HG03025 (cell line): Measurements from ENCODE around the gene CFAP20DC.

Experiments
- ATAC-seq: cut with Tn5 transposase; IDR thresholded peaks from one replicate; pipeline ENCODE4 v1.9.1; 2021; ENCODE audit warnings: mild to moderate bottlenecking, moderate library complexity; ENCODE audit not compliant: unreplicated experiment, low FRiP score

CFAP20DC gene

DNA sequence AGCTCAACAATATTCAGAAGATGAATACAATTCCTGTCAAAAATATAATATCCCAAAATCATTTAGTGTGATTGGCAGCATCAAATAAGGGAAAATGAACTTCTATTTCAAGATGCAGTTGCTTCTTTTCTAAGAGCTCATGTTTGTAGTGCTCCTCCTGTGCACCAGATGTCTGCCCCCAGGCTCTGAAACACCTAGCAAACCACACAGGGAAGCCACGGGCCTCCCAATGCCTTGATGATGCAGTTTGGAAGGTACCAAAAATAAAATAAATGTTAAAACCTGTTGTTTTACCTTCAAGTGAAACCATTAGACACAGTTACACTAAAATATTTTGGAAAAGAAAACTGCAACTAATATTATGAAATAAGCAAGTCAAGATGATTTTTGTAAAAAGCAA is 22.2 kb downstream of the CFAP20DC start:
- no peak for ATAC-seq

DNA sequence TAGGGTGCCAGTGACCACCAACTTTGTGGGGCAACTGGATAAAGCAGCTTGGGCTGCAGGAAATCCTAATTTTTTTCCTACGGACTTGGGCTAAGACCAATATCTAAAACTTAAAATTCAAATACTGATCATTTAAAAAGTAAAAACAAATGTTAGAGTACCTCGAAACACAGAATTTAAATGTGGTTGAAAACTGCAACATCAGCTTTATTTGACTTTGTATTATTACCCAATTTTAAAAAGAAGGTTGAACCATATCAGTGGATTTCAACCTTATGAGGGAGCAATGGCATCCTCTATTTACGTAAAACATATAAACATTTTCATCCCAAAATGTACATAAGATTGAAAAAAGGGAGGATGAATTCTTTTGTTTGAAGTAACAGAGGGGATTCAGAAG is 26.2 kb downstream of the CFAP20DC start:
- no peak for ATAC-seq

DNA sequence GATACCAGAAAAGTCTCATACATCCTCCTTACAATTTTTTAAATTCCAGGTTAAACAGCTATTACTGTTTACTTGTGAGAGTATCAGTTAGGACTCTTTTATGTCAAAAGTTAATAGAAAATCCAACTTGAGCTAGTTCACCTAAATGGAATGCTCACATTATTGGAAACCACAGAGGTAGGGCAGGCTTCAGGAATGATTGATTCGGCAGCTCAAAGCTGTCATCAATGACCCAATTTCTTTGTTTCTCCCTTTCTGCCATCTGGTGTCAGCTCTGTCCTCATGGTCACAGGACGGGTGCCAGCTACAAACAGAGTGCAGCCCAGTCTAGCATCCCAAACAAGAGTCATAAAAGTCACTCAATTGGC is 32.2 kb downstream of the CFAP20DC start:
- ATAC-seq = no peak

DNA sequence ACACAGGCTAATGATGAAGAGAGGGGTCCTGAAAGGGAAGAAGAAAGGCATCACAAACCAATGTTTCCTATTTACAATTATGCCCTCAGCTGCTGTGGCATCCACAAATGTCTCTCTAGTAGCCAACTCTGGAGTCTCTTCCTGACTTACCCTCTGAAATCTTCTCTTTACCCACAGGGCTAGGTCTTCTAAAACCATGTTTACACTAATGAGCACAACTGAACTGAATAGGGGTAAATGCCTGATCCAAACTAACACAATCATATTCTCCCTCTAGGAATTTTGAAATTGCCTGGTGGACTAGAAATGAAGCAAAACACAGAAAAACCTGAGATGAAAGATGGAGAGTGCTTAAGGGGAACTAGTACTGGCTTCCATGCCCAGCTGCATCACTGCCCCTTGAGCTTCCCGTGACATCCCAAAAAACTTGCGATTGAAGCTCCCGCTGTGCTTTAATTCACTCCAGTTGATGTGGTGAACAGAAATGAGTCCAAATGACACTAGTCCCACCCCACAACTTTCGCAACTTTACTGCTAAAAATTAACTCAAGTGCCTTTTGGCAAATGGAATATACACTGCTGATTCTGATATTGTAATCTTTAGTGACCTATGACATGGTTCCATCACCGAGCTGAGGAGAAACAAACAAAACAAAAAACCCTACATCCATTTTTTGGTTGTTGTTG is 32.8 kb downstream of the CFAP20DC start:
- no peak for ATAC-seq

DNA sequence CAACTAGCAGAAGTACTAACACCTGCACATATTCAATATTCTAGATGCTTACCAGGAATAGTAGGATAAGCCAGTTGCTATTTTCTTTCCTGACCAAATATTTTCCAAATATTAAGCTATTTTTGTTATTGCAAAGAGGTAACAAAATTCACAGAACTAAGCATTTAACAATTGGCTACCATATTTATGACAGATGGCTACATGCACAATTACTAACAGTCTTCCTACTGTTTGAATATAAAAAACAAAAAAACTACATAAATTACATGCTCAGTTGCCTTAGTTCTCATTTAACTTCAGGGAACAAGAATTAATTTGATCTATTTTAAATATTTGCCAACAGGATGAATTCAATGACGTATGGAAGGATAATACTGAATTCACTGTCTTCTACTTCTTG is 36.2 kb downstream of the CFAP20DC start:
- no peak for ATAC-seq

DNA sequence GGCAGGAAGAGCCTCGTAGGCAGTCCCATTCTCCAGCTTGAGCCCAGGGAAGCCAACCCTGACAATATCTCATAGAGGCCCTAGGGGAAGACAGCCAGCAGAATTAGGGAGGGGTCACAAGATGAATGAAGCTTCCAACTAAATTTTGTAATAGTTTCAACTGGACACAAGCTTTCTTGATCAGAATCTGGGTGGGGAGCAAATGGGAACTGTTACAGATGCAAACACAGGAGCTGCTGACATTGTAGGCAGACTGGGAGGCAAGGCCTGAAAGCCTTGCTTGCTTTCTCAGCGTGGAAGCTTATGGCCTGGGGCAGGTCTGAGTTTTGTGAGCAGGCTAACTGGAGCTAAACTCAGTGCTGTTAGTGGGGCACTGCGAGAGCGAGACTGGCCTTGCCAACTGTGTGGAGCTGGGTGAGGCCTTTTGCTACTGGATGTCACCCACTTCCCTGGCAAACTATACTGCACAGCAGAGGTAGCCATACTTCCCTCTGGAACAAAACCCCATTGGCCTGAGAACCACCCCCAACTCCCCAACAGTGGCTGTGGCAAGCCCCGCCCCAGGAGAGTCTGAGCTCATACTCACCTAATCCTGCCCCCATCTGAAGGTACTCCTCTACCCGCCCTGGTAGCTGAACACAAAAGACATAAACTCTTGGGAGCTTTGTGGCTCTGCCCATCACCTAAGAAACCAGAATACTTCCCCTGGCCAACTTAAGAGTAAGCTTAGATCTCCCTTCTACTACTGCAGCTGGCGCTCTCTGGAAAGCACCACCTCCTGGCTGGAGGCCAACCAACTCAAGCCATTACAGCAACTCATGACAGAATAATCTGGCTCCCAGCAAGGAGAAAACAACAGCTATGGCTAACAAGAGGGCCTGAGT is 42.9 kb downstream of the CFAP20DC start:
- ATAC-seq = no peak

DNA sequence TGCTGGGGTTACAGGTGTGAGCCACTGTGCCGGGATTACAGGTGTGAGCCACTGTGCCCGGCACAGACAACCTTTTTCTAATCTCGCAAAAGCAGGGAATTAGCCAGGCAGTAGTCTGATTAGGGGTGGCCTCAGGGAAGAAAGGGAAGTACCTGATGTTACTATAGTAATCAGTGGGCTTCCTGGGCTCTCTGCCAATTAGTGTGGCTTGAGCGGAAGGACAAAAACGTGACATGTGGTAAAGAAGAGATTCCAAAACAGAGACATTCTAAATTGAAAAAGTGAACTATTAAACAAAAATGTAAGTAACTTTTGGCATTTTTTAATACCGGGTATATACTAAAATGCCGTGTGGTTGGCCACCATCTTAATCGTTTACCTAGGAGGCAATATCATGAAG is 48.1 kb downstream of the CFAP20DC start:
- ATAC-seq = no peak

DNA sequence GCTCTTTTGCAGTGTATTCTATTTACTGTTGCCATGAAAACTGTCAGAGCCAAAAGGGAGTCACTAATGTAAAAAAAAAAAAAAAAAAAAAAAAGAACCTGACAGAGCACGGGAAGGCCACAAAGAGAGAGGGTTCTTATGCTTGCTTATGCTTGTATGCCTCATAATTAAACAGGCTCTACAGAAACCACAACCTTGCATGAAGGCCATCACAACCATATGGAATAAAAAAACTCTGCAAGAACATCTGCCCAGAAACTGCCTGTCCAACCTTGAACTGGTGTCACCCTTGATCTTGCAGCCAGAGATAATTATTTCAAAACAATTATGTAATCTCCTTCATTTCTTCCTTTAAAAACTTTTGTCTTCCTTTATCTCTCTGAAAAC is 50.1 kb downstream of the CFAP20DC start:
- ATAC-seq = no peak

DNA sequence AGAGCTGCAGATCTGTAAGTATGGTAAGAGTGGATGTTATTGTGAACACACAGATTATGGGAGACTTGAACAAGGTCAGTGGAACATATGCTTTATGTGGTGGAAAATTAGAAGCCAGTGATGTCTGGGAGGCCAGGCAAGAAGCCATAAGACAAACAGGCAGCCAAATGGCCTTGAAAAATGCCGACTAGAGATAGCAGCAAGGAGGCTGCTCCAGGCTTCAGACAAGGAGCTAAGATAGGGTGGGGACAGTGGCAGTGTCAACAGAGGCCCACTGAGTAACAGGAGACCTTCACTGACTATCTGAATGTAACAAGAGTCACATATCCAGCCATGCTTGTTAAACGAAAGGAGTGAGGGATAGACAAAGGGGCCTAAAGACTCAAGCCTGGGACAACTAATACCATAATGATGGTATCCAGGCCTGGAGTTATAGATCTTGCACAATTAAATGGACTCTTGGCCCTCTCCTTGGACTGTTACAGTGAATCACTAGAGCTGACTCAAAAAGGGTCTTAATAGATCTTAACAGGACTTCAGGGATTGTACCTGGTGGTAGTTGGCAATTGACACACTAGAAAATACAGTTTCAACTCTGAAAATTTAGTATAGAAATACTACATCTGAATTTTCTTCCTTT is 50.6 kb downstream of the CFAP20DC start:
- ATAC-seq = no peak

DNA sequence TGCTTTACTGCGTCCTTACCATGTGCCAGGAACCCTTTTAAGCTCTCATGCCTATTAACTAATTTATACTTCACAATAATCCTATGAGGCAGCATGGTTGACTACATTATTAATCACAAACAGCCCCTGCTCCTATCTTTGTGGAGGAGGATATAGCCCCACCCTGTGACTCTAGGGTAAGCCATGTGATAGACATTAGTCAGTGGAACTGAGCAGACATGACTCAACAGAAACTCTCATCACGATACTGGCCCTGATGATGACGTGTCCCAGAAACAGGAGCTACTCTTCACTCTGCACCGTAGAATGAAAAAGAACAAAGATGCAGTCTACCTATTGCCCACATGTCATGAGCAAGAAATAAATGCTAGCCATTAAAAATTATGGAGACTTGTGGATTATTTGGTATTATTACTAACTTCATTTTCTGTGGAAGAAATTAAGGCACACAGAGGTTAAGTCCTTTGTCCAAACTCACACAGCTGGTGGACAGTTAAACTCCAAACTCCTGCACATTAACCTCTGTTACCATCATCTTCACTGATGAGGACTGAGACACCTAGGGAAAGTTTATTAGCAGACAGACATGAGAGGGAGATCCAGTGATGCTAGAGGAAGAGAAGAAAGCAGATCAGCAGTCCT is 51.2 kb downstream of the CFAP20DC start:
- ATAC-seq = no peak

DNA sequence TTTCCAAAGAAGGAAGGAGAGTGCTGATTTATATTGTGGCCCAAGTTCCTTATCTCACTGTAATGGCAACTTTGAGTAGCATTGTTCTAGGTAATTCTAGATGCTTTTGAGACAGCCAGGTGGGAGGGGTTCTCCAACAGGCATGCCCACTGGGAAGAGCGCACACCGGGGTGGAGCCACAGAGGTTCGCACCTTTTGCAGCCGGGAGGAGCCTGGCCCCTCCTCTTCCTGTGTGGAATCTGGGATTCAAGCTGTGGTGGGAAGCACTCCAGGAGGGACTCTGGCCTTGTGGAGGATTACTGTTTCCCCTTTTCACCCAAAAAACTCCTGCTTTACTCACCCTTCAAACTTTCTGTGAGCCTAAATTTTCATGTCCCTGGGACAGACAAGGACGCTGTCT is 53.1 kb downstream of the CFAP20DC start:
- no peak for ATAC-seq

DNA sequence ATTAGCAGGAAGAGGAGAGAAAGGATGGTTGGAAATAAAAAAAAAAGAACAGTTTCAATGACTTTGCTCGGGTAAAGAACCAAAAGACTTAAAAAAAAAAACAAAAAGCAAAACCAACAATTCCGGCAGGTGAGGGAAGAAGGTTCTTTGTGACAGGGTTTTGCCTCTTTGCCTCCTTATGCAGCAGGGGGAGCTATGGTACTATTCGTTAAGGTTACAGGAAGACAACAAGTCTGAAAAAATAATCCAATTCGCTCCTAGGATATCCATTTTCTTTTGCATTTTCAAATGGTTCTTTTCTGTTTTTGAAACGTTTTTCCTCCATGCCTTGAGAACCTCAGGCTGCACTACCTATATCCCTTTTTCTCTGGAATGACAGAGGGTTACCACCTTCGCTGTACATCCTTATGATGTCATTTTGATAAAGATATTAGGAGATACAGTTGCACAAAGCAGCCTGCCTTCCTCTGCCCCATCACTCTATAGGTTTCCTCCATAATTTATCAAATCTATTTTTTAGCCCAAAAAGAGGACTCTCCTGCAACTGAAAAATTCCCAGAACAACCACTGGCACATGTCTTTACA is 55.0 kb downstream of the CFAP20DC start:
- ATAC-seq = no peak

DNA sequence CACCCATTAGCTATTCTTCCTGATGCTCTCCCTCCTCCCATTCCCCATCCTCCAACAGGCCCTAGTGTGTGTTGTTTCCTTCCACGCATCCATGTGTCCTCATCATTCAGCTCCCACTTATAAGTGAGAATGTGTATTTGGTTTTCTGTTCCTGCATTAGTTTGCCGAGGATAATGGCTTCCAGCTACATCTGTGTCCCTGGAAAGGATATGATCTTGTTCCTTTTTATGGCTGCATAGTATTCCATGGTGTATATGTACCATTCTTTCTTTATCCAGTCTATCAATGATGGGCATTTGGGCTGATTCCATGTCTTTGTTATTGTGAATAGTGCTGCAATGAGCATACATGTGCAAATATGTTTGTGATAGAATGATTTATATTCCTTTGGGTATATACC is 56.3 kb downstream of the CFAP20DC start:
- ATAC-seq = no peak

DNA sequence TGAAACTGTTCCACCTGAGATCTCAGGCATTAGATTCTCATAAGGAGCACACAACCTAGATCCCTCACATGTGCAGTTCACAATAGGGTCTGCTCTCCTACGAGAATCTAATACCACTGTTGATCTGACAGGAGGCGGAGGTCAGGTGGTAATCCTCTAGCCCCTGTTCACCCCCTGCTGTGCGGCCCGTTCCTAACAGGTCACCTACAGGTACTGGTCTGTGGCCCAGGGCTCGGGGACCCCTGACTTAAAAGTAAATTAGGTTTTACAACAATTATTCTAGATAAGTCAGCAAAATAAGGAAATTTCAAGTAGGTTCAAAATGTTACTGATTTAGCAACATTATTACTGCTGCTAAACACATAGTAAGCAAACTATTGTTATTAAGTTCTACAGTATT is 58.2 kb downstream of the CFAP20DC start:
- ATAC-seq = no peak

DNA sequence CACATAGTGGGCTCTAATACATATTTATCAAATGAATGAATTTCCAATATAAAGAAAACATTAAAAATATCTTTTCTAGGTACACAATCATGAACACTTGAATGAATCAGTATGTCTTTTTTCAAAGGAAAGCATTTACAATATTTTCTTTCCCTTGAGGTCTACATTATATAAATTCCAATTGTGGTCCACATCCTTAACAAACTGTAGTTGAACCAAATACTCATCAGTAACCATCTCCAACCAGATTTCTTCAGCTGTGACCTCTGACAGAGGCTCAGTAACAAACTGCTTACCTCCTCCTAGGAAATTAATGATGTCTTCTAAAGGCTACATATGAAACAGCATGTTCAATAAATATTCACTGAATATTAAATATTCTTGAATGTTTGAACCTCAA is 58.8 kb downstream of the CFAP20DC start:
- no peak for ATAC-seq

DNA sequence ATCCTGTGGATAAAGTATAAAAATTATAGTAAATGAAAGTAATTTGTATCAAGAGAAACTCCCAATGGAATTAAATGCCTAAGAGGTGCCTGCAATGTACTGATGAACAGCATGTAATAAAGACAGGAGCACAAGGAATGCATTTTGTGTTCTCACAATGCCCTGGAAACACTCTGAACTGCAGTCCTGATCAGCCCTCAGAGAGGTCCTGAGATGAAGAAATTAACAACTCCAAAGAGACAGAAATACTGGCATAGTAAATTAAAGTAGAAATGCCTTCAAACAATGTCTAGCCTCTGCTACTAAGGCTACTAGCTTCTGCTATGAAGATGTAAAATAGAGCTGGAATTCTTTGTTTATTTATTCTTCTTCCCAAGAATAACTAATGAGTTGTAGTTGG is 59.9 kb downstream of the CFAP20DC start:
- ATAC-seq = no peak

DNA sequence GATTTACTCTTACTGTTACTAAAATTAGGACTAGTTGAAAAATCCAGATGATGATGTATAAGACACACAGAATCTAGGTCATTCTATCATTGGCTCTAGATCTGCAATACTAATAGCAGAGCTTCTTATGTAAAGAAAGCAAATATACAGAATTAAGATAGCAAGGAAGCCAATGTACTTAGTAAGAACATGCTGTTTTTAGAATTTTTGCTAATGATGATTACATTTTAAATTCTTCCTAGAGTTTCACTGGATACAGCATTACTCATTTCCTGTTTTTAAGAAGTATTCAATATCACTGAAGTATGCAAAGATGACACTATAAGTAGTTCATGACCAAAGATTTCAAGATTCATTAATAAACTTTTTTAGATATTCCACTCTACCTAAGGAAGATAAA is 60.7 kb downstream of the CFAP20DC start:
- ATAC-seq = no peak

DNA sequence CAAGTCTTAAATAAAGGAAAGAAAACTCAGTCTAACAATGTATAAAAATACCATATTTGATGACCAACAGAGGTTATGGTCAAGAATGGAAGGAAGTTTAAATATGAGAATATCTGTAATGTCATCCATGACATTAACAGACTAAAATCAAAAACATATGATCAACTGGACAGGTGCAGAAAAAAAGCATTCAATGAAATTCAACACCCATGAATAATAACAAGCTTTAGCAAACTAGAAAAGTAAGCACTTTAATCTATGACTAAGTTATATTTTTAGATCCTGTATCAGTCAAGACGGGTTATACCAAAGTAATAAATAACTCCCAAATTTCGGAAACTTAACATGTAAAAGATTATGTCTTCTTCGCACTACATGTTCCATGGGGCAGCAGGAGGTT is 61.8 kb downstream of the CFAP20DC start:
- ATAC-seq = no peak

DNA sequence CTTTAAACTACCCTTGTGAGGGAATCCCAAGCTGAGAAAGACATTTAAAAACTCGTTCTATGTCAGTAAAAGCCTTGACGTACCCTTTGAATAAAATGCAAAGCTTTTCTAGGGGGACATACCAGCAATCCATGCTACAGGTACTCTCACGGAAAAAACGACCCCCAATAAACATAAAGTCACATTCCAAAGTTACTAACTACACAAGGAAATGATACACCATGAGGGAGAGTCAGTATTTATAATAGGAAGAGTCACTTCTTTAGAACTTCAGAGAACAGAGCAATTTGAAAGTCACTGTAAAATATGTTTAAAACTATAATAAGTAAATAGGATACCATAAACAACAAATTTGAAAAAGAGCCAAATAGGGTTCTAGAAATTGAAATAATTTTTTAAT is 63.2 kb downstream of the CFAP20DC start:
- no peak for ATAC-seq

DNA sequence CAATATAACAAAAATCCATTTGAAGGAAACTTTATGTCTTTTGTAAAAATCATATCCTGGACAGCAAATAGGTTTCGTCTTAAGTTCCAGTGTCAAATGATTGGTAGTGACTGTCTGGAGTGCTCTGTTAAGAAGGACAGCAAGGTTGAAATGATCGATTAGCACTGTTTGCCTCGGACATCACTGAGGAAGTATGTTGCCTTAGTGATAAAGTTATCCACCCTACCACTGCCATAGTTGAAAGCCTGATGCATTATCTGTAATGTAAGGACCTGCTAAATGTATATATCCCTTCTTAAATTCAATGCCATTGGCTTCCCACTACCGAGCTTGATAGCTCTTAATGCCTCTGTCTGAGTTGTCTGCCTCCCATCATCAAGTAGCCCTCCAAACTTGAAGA is 70.0 kb downstream of the CFAP20DC start:
- ATAC-seq = no peak

DNA sequence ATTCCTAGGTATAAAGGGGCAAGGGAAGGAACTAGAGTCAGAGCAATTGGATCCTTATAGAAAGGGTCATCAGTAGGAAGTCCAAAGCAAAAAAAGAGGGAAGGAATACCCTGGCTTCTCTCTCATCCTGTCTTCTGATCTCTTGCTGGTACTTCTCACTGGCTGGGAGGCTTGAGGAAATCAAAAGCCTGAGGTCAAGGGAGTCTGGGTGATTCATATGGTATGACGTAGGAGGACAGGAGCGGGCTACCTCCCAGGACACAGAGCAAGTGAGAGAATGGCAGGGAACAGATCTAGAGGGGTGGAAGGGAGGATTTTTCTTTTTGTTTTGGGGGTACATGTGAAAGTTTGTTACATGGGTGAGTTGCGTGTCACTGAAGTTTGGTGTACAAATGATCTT is 76.0 kb downstream of the CFAP20DC start:
- no peak for ATAC-seq
